Measurements from ENCODE around the gene MCU.

DNA sequence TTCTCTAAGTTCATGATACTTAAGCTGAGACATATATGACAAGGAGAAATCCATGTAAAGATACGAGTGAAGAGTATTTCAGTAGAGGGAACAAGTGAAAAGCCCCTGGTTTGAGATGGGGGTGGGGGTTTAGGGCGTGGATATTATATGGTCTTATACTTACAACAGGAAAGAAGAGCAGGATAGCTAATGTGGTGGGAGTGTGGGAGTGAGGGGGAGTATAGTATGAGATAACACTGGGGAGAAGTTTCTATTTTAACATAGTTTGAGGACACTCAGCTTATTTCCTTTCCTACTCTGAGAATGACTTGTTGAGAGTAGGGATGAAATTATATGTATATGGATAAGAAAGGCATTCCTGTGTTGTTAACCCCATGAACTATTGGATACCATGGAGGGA lies 36.5 kb downstream of the MCU start:
- no peak for TF ChIP-seq RAD21 (IDR thresholded peaks at IDR 0.05; ENCODE audit: low read length)
- TF ChIP-seq POLR2AphosphoS5 (IDR thresholded peaks at IDR 0.05; ENCODE audit: low read depth, low read length): no peak
- TF ChIP-seq, protein P1, sequence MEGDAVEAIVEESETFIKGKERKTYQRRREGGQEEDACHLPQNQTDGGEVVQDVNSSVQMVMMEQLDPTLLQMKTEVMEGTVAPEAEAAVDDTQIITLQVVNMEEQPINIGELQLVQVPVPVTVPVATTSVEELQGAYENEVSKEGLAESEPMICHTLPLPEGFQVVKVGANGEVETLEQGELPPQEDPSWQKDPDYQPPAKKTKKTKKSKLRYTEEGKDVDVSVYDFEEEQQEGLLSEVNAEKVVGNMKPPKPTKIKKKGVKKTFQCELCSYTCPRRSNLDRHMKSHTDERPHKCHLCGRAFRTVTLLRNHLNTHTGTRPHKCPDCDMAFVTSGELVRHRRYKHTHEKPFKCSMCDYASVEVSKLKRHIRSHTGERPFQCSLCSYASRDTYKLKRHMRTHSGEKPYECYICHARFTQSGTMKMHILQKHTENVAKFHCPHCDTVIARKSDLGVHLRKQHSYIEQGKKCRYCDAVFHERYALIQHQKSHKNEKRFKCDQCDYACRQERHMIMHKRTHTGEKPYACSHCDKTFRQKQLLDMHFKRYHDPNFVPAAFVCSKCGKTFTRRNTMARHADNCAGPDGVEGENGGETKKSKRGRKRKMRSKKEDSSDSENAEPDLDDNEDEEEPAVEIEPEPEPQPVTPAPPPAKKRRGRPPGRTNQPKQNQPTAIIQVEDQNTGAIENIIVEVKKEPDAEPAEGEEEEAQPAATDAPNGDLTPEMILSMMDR (IDR thresholded peaks at IDR 0.05): no peak
- TF ChIP-seq SIN3A (IDR thresholded peaks at IDR 0.05; ENCODE audit: borderline replicate concordance, low read depth, low read length): no peak
- TF ChIP-seq, protein P2, sequence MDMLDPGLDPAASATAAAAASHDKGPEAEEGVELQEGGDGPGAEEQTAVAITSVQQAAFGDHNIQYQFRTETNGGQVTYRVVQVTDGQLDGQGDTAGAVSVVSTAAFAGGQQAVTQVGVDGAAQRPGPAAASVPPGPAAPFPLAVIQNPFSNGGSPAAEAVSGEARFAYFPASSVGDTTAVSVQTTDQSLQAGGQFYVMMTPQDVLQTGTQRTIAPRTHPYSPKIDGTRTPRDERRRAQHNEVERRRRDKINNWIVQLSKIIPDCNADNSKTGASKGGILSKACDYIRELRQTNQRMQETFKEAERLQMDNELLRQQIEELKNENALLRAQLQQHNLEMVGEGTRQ (IDR thresholded peaks at IDR 0.05; ENCODE audit: borderline replicate concordance, low read depth, low read length): no peak
- no peak for TF ChIP-seq NRF1 (IDR thresholded peaks at IDR 0.05; ENCODE audit: low read depth, low read length)
- no peak for TF ChIP-seq TCF12 (IDR thresholded peaks at IDR 0.05)
- no peak for TF ChIP-seq YY1 (IDR thresholded peaks at IDR 0.05; ENCODE audit: low read depth)
- no peak for TF ChIP-seq EZH2phosphoT487 (IDR thresholded peaks at IDR 0.05; ENCODE audit: borderline replicate concordance, low read depth)
- no peak for TF ChIP-seq CHD2 (IDR thresholded peaks at IDR 0.05; ENCODE audit: low read length, partially characterized antibody)
- no peak for TF ChIP-seq REST (IDR thresholded peaks at IDR 0.05; ENCODE audit: low read depth, low read length)
- TF ChIP-seq TAF1 (IDR thresholded peaks at IDR 0.05; ENCODE audit: borderline replicate concordance, low read depth, low read length): no peak
- TF ChIP-seq JUND (IDR thresholded peaks at IDR 0.05): no peak
- TF ChIP-seq SMC3 (IDR thresholded peaks at IDR 0.05; ENCODE audit: low read depth, low read length): no peak

Data from SK-N-SH (cell line).